HepG2 (cell line): ENCODE results near the gene ULBP2. TPM values are rescaled to one million over a fixed set of nuclear protein-coding genes. Genes with fewer than 3 reads are reported as not detected.

ENCODE experiments used
- BCL6 ChIP-seq: IDR thresholded peaks from 2 replicates; pipeline ENCODE4 v1.6.1; 2016; ENCODE audit warnings: missing genetic modification reagents, missing compliant biosample characterization
- CHD2 ChIP-seq: IDR thresholded peaks from 2 replicates; pipeline ENCODE4 v1.6.1; 2011; ENCODE audit warnings: low read depth, low read length, improper control_type of control experiment
- FOXP1 ChIP-seq, 2 experiments: fragments of 450-650 bp in 1 of 2; IDR thresholded peaks; 2 replicates each; pipeline ENCODE4 v1.6.1; 2017 to 2018; ENCODE audit warnings: antibody characterized with exemption in 1 of 2
- HNRNPK ChIP-seq: fragments of 200-400 bp; formaldehyde crosslinking; IDR thresholded peaks from 2 replicates; pipeline ENCODE4 v1.6.1; 2018; ENCODE audit warnings: low read length, low read depth, moderate library complexity, mild to moderate bottlenecking; ENCODE audit not compliant: poor library complexity, severe bottlenecking
- KDM5B ChIP-seq: sonication (generic); formaldehyde crosslinking; IDR thresholded peaks from 2 replicates; pipeline ENCODE4 v1.4.0; 2020; ENCODE audit warnings: missing genetic modification reagents, mild to moderate bottlenecking, borderline replicate concordance
- MEIS2 ChIP-seq: sonication (generic); formaldehyde crosslinking; IDR thresholded peaks from 2 replicates; pipeline ENCODE4 v1.9.0; 2021; ENCODE audit warnings: mild to moderate bottlenecking, missing genetic modification reagents
- NR2F6 ChIP-seq, 2 experiments: IDR thresholded peaks; 2 replicates each; pipeline ENCODE4 v1.6.1; 2016; ENCODE audit warnings: antibody characterized with exemption in 1 of 2, mild to moderate bottlenecking in 1 of 2
- ZBTB21 ChIP-seq: sonication (generic); formaldehyde crosslinking; IDR thresholded peaks from 2 replicates; pipeline ENCODE4 v1.4.0; 2020; ENCODE audit warnings: missing genetic modification reagents
- ZBTB3 ChIP-seq: sonication (generic); formaldehyde crosslinking; IDR thresholded peaks from 2 replicates; pipeline ENCODE4 v1.4.0; 2020; ENCODE audit warnings: low read depth, mild to moderate bottlenecking, moderate library complexity, missing genetic modification reagents, borderline replicate concordance
- ZBTB42 ChIP-seq: sonication (generic); formaldehyde crosslinking; IDR thresholded peaks from 2 replicates; pipeline ENCODE4 v1.5.0; 2020; ENCODE audit warnings: mild to moderate bottlenecking, missing genetic modification reagents
- ZFP62 ChIP-seq: sonication (generic); formaldehyde crosslinking; IDR thresholded peaks from 2 replicates; pipeline ENCODE4 v1.4.0; 2020; ENCODE audit warnings: missing genetic modification reagents
- ZNF446 ChIP-seq: sonication (generic); formaldehyde crosslinking; IDR thresholded peaks from 2 replicates; pipeline ENCODE4 v1.5.0; 2020; ENCODE audit warnings: mild to moderate bottlenecking, missing genetic modification reagents
- ZNF501 ChIP-seq: sonication (generic); formaldehyde crosslinking; IDR thresholded peaks from 2 replicates; pipeline ENCODE4 v1.5.1; 2020; ENCODE audit warnings: mild to moderate bottlenecking, moderate library complexity, missing genetic modification reagents
- ZNF549 ChIP-seq: sonication (generic); formaldehyde crosslinking; IDR thresholded peaks from 2 replicates; pipeline ENCODE4 v1.5.0; 2020; ENCODE audit warnings: missing genetic modification reagents
- ZNF841 ChIP-seq: sonication (generic); formaldehyde crosslinking; IDR thresholded peaks from 2 replicates; pipeline ENCODE4 v1.8.1; 2023; ENCODE audit warnings: missing genetic modification reagents, borderline replicate concordance
- ZNF879 ChIP-seq: sonication (generic); formaldehyde crosslinking; IDR thresholded peaks from 2 replicates; pipeline ENCODE4 v1.8.1; 2023; ENCODE audit warnings: missing genetic modification reagents
- polyA plus RNA-seq, 8 experiments: library from polyadenylated mRNA; depleted of rRNA in 3 of 8; stranded (reverse) in 7 of 8; unstranded in 1 of 8; fragments of >200 nt; fragmentation: Illumina TruSeq in 4 of 8; extraction: Trizol in 4 of 8; gene quantifications; 2 replicates each; pipeline versions ENCODE4 v1.2.1 to v1.2.3, GENCODE V29; 2011 to 2016; ENCODE audit warnings: low read depth in 4 of 8, missing spikeins in 1 of 8, mixed read lengths in 1 of 8; ENCODE audit not compliant: insufficient read depth in 1 of 8
- total RNA-seq, 5 experiments: library from RNA; depleted of rRNA; stranded (reverse); fragments of >200 nt; fragmentation: Illumina TruSeq; extraction: Trizol; gene quantifications; 2 replicates each; pipeline ENCODE4 v1.2.3, GENCODE V29; 2016; ENCODE audit warnings: low read depth in 1 of 5
- TF ChIP-seq, protein P1 (sequence below): IDR thresholded peaks from 2 replicates; pipeline ENCODE4 v1.6.1; 2012; ENCODE audit warnings: low read depth, low read length, improper control_type of control experiment
- TF ChIP-seq, protein P2 (sequence below): sonication (generic); formaldehyde crosslinking; IDR thresholded peaks from 2 replicates; pipeline ENCODE4 v1.5.0; 2020; ENCODE audit warnings: missing genetic modification reagents
- TF ChIP-seq, protein P3 (sequence below): sonication (generic); formaldehyde crosslinking; IDR thresholded peaks from 2 replicates; pipeline ENCODE4 v1.4.0; 2020; ENCODE audit warnings: missing genetic modification reagents
- TF ChIP-seq, protein P4 (sequence below): sonication (generic); formaldehyde crosslinking; IDR thresholded peaks from 2 replicates; pipeline ENCODE4 v1.4.0; 2020; ENCODE audit warnings: missing genetic modification reagents
- TF ChIP-seq, protein P5 (sequence below): sonication (generic); formaldehyde crosslinking; IDR thresholded peaks from 2 replicates; pipeline ENCODE4 v1.5.1; 2020; ENCODE audit warnings: missing genetic modification reagents, mild to moderate bottlenecking, borderline replicate concordance

ULBP2 gene
- total and polyA plus RNA-seq, 2 of the 13 experiments (the other 11 are each of a cell fraction or from before 2014, with no cell fraction given): not detected

DNA sequence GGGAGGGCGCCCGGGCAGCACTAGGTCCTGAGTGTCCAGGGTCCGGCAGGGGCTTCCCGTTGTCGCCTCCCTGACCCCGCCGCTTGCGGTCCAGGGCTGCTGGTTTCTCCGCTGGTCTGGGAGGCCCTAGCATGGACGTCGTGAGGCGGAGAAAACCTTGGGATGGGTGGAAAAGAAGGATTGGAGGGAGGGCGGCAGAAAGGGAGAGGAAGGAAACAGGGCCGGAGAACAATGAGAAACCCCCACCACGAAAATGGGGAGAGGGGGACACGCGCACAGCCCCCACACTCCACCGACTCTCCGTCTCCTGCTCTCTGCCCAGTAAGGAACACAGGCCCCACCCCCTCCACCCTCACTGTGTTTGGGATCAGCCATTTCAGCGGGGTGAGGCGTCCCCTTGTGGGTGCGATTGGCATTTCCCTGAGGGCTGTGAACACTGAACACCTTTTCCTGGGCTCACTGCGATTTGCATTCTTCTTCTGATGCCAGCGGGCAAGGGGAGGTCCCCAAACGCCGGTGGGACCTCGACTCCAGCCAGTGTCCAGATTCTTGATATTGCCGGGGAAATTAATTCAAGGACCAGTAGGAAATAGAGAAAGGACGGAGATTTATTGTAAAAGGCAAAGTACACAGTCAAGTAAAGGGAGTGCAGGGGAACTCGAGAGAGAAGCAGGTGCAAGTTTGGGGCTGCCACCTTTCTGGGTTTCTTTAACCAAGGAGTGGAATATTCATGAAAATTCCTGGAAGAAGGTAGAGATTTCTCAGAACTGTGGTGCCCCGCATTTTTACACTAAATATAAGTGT is 15.6 kb upstream of the ULBP2 start (continued):
- TF ChIP-seq, protein P1, sequence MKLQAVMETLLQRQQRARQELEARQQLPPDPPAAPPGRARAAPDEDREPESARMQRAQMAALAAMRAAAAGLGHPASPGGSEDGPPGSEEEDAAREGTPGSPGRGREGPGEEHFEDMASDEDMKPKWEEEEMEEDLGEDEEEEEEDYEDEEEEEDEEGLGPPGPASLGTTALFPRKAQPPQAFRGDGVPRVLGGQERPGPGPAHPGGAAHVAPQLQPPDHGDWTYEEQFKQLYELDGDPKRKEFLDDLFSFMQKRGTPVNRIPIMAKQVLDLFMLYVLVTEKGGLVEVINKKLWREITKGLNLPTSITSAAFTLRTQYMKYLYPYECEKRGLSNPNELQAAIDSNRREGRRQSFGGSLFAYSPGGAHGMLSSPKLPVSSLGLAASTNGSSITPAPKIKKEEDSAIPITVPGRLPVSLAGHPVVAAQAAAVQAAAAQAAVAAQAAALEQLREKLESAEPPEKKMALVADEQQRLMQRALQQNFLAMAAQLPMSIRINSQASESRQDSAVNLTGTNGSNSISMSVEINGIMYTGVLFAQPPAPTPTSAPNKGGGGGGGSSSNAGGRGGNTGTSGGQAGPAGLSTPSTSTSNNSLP: peak; percentile 38; the same call in 1 of the 2 replicates
- TF ChIP-seq HNRNPK (no peak), ZNF549 (CRISPR knock-in tag) (no peak), ZNF446 (no peak), KDM5B (CRISPR knock-in tag) (no peak), ZBTB21 (CRISPR knock-in tag) (no peak), BCL6 (CRISPR knock-in tag) (no peak), ZNF501 (CRISPR knock-in tag) (no peak; the same call in 1 of the 2 replicates), FOXP1 (IDR thresholded peaks at IDR 0.05) (no peak), FOXP1 (CRISPR knock-in tag; IDR thresholded peaks at IDR 0.05) (no peak), ZNF879 (CRISPR knock-in tag) (no peak), NR2F6 (IDR thresholded peaks at IDR 0.05) (no peak), NR2F6 (CRISPR knock-in tag; IDR thresholded peaks at IDR 0.05) (no peak; the same call in 1 of the 2 replicates), MEIS2 (CRISPR knock-in tag) (0 out of 2 replicates have a peak, but pooled peaks have one; percentile 11), ZFP62 (CRISPR knock-in tag) (no peak), ZBTB3 (no peak), ZBTB42 (no peak), ZNF841 (CRISPR knock-in tag) (no peak), CHD2 (0 out of 2 replicates have a peak, but pooled peaks have one; percentile 48)
- TF ChIP-seq, protein P2, sequence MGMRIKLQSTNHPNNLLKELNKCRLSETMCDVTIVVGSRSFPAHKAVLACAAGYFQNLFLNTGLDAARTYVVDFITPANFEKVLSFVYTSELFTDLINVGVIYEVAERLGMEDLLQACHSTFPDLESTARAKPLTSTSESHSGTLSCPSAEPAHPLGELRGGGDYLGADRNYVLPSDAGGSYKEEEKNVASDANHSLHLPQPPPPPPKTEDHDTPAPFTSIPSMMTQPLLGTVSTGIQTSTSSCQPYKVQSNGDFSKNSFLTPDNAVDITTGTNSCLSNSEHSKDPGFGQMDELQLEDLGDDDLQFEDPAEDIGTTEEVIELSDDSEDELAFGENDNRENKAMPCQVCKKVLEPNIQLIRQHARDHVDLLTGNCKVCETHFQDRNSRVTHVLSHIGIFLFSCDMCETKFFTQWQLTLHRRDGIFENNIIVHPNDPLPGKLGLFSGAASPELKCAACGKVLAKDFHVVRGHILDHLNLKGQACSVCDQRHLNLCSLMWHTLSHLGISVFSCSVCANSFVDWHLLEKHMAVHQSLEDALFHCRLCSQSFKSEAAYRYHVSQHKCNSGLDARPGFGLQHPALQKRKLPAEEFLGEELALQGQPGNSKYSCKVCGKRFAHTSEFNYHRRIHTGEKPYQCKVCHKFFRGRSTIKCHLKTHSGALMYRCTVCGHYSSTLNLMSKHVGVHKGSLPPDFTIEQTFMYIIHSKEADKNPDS: no peak
- TF ChIP-seq, protein P3, sequence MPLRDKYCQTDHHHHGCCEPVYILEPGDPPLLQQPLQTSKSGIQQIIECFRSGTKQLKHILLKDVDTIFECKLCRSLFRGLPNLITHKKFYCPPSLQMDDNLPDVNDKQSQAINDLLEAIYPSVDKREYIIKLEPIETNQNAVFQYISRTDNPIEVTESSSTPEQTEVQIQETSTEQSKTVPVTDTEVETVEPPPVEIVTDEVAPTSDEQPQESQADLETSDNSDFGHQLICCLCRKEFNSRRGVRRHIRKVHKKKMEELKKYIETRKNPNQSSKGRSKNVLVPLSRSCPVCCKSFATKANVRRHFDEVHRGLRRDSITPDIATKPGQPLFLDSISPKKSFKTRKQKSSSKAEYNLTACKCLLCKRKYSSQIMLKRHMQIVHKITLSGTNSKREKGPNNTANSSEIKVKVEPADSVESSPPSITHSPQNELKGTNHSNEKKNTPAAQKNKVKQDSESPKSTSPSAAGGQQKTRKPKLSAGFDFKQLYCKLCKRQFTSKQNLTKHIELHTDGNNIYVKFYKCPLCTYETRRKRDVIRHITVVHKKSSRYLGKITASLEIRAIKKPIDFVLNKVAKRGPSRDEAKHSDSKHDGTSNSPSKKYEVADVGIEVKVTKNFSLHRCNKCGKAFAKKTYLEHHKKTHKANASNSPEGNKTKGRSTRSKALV: no peak
- TF ChIP-seq, protein P4, sequence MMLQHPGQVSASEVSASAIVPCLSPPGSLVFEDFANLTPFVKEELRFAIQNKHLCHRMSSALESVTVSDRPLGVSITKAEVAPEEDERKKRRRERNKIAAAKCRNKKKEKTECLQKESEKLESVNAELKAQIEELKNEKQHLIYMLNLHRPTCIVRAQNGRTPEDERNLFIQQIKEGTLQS (CRISPR knock-in tag): no peak
- TF ChIP-seq, protein P5, sequence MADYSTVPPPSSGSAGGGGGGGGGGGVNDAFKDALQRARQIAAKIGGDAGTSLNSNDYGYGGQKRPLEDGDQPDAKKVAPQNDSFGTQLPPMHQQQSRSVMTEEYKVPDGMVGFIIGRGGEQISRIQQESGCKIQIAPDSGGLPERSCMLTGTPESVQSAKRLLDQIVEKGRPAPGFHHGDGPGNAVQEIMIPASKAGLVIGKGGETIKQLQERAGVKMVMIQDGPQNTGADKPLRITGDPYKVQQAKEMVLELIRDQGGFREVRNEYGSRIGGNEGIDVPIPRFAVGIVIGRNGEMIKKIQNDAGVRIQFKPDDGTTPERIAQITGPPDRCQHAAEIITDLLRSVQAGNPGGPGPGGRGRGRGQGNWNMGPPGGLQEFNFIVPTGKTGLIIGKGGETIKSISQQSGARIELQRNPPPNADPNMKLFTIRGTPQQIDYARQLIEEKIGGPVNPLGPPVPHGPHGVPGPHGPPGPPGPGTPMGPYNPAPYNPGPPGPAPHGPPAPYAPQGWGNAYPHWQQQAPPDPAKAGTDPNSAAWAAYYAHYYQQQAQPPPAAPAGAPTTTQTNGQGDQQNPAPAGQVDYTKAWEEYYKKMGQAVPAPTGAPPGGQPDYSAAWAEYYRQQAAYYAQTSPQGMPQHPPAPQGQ (CRISPR knock-in tag): no peak
